Mesenteric fat pad (tissue), 1 donor: Measurements from ENCODE around the gene CACTIN. TPM values are rescaled to one million over a fixed set of nuclear protein-coding genes. Genes with fewer than 3 reads are reported as not detected.

Experiments
- DNase-seq: peaks from one replicate; pipeline ENCODE4 v3.0.0-alpha.2; 2020; ENCODE audit warnings: low spot score
- total RNA-seq: library from RNA; stranded (reverse); fragmentation: NEBNext Ultra II Directional; extraction: Animal tissue kit (Norgen Biotek cat#: 25700); gene quantifications from one replicate; pipeline ENCODE4 v1.2.1, GENCODE V29; 2021
- donor health status: DM: yes; HTN: yes; CAD: no.

CACTIN gene
- total RNA-seq, 1 donor from 2014 or later = 18.9 TPM

GRCh38 chr19:3612330-3612729 is 14.3 kb downstream of the CACTIN start:
- no peak for DNase-seq

- no peak for DNase-seq
These were observed 14.7 kb downstream of the CACTIN start for GRCh38 chr19:3611841-3612240.

GRCh38 chr19:3610745-3611717 is 15.6 kb downstream of the CACTIN start:
- no peak for DNase-seq

GRCh38 chr19:3609779-3610719 is 16.5 kb downstream of the CACTIN start:
- DNase-seq = no peak

- no peak for DNase-seq
These were observed 17.8 kb downstream of the CACTIN start for GRCh38 chr19:3608750-3609322.

- DNase-seq = no peak
These were observed 18.4 kb downstream of the CACTIN start for GRCh38 chr19:3608079-3608641.

- no peak for DNase-seq
These were observed 19.1 kb downstream of the CACTIN start for GRCh38 chr19:3607303-3608078.

- no peak for DNase-seq
These were observed 19.8 kb downstream of the CACTIN start, which contains the start of gene TBXA2R for GRCh38 chr19:3606690-3607289. Gene TBXA2R, minus strand, starts transcription at chr19:3606875. Its CDS starts 6,241 bp downstream, at chr19:3600634.

- no peak for DNase-seq
These were observed 20.4 kb downstream of the CACTIN start for GRCh38 chr19:3606174-3606689.

GRCh38 chr19:3605770-3606169 is 20.8 kb downstream of the CACTIN start:
- no peak for DNase-seq

- DNase-seq = no peak
These were observed 21.2 kb downstream of the CACTIN start for GRCh38 chr19:3605361-3605760.

GRCh38 chr19:3604987-3605343 is 21.6 kb downstream of the CACTIN start:
- DNase-seq = no peak

- no peak for DNase-seq
These were observed 22.2 kb downstream of the CACTIN start for GRCh38 chr19:3604227-3604986.

GRCh38 chr19:3603121-3603811 is 23.3 kb downstream of the CACTIN start:
- DNase-seq = no peak

- no peak for DNase-seq
These were observed 25.6 kb downstream of the CACTIN start for GRCh38 chr19:3601021-3601420.

GRCh38 chr19:3599776-3600187 is 26.8 kb downstream of the CACTIN start:
- DNase-seq = no peak

GRCh38 chr19:3595521-3596061 is 31.0 kb downstream of the CACTIN start:
- DNase-seq = no peak

GRCh38 chr19:3593156-3593555 is 33.4 kb downstream of the CACTIN start:
- DNase-seq = no peak
